Neural progenitor cell (in vitro differentiated cells): ENCODE data around the gene RPTOR.

Source experiments
- EZH2 ChIP-seq: fragments of 200-600 bp; sonication (generic); IDR thresholded peaks from 2 replicates; pipeline ENCODE4 v1.6.1; 2017; ENCODE audit warnings: antibody characterized with exemption, mild to moderate bottlenecking, moderate library complexity
- EZH2phosphoT487 ChIP-seq: fragments of 200-600 bp; sonication (generic); IDR thresholded peaks from 2 replicates; pipeline ENCODE4 v1.6.1; 2017; ENCODE audit warnings: antibody characterized with exemption
- TF ChIP-seq, protein P1 (sequence below): fragments of 200-600 bp; sonication (generic); IDR thresholded peaks from 2 replicates; pipeline ENCODE4 v1.5.1; 2017; ENCODE audit warnings: antibody characterized with exemption, mild to moderate bottlenecking

DNA sequence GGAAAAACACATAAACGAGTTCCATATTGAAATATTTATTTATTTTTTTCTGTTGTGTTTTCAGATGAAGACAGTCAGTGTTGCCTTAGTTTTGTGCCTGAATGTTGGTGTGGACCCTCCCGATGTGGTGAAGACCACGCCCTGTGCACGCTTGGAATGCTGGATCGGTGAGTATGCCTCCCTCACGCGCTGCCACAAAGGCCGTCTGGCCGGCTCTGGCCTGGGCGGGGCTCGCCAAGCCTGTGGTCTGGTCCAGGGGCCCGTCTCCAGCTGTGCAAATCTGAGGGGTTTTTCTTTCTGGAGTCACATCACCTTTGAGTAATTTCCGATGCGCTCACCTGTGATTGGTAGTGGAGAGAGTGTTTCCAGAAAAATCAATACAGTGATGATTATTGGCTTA lies 81.0 kb downstream of the RPTOR start:
- TF ChIP-seq, protein P1, sequence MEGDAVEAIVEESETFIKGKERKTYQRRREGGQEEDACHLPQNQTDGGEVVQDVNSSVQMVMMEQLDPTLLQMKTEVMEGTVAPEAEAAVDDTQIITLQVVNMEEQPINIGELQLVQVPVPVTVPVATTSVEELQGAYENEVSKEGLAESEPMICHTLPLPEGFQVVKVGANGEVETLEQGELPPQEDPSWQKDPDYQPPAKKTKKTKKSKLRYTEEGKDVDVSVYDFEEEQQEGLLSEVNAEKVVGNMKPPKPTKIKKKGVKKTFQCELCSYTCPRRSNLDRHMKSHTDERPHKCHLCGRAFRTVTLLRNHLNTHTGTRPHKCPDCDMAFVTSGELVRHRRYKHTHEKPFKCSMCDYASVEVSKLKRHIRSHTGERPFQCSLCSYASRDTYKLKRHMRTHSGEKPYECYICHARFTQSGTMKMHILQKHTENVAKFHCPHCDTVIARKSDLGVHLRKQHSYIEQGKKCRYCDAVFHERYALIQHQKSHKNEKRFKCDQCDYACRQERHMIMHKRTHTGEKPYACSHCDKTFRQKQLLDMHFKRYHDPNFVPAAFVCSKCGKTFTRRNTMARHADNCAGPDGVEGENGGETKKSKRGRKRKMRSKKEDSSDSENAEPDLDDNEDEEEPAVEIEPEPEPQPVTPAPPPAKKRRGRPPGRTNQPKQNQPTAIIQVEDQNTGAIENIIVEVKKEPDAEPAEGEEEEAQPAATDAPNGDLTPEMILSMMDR = no peak
- no peak for TF ChIP-seq EZH2
- TF ChIP-seq EZH2phosphoT487 = no peak
